GM23338 (cell line): ENCODE data around the gene SURF4. TPM values are rescaled to one million over a fixed set of nuclear protein-coding genes. Genes with fewer than 3 reads are reported as not detected.

ENCODE experiments used
- ATAC-seq: fragments of 200-7000 bp; cut with Tn5 transposase; 3 replicates; pipeline ENCODE4 v1.9.1; 2020
- DNase-seq: peaks from one replicate; pipeline ENCODE4 v3.0.0-alpha.2; 2015; ENCODE audit warnings: low spot score
- H2AFZ ChIP-seq: fragments of 200-600 bp; sonication (generic); 2 replicates; pipeline ENCODE4 v1.8.0; 2016; ENCODE audit warnings: antibody characterized with exemption, mild to moderate bottlenecking, moderate library complexity
- H3F3A ChIP-seq: fragments of 200-600 bp; sonication (generic); replicated peaks from 2 replicates; pipeline ENCODE4 v1.8.0; 2017; ENCODE audit warnings: antibody characterized with exemption, mixed run types, low read depth
- H3K27ac ChIP-seq: fragments of 200-600 bp; sonication (generic); 2 replicates; pipeline ENCODE4 v1.6.1; 2016; ENCODE audit warnings: low read depth
- H3K27me3 ChIP-seq: fragments of 200-600 bp; sonication (generic); 2 replicates; pipeline ENCODE4 v1.8.0; 2016; ENCODE audit warnings: mild to moderate bottlenecking, mixed run types, moderate library complexity; ENCODE audit not compliant: insufficient read depth
- H3K36me3 ChIP-seq: fragments of 200-600 bp; sonication (generic); 2 replicates; pipeline ENCODE4 v1.8.0; 2016; ENCODE audit warnings: mild to moderate bottlenecking; ENCODE audit not compliant: insufficient read depth
- H3K4me1 ChIP-seq: fragments of 200-600 bp; sonication (generic); 2 replicates; pipeline ENCODE4 v1.8.0; 2016; ENCODE audit warnings: mild to moderate bottlenecking, moderate library complexity; ENCODE audit not compliant: insufficient read depth
- H3K4me2 ChIP-seq: fragments of 200-600 bp; sonication (generic); 2 replicates; pipeline ENCODE4 v1.7.1; 2017; ENCODE audit warnings: mixed run types
- H3K4me3 ChIP-seq: fragments of 200-600 bp; sonication (generic); 2 replicates; pipeline ENCODE4 v1.6.1; 2016; ENCODE audit warnings: mixed run types
- H3K79me2 ChIP-seq: fragments of 200-600 bp; sonication (generic); replicated peaks from 2 replicates; pipeline ENCODE4 v1.8.0; 2017; ENCODE audit warnings: mild to moderate bottlenecking; ENCODE audit not compliant: insufficient read depth
- H3K9me2 ChIP-seq: fragments of 200-600 bp; sonication (generic); 2 replicates; pipeline ENCODE4 v1.8.0; 2017; ENCODE audit not compliant: insufficient read depth
- H4K20me1 ChIP-seq: fragments of 200-600 bp; sonication (generic); replicated peaks from 2 replicates; pipeline ENCODE4 v1.8.0; 2017; ENCODE audit warnings: mild to moderate bottlenecking; ENCODE audit not compliant: insufficient read depth
- H3K27ac Mint-ChIP-seq: 2 replicates; pipeline ENCODE4 v1.8.0; 2020; ENCODE audit warnings: inconsistent platforms, mild to moderate bottlenecking, moderate library complexity, mixed read lengths
- H3K27me3 Mint-ChIP-seq: 3 replicates; pipeline ENCODE4 v1.8.0; 2022; ENCODE audit warnings: low read depth, mild to moderate bottlenecking, moderate library complexity, mixed read lengths, inconsistent platforms; ENCODE audit not compliant: insufficient read depth, poor library complexity
- H3K36me3 Mint-ChIP-seq: 3 replicates; pipeline ENCODE4 v1.8.0; 2021; ENCODE audit warnings: low read depth, mild to moderate bottlenecking, inconsistent platforms, moderate library complexity, mixed read lengths
- H3K4me1 Mint-ChIP-seq: 3 replicates; pipeline ENCODE4 v1.8.0; 2020; ENCODE audit warnings: mild to moderate bottlenecking, inconsistent platforms, mixed read lengths
- H3K4me3 Mint-ChIP-seq: 3 replicates; pipeline ENCODE4 v1.8.0; 2021; ENCODE audit warnings: moderate library complexity, mild to moderate bottlenecking, inconsistent platforms, mixed read lengths
- H3K9me3 Mint-ChIP-seq: 3 replicates; pipeline ENCODE4 v1.8.0; 2020; ENCODE audit warnings: moderate library complexity, mild to moderate bottlenecking, inconsistent platforms, mixed read lengths
- CREB1 ChIP-seq: fragments of 250-450 bp; sonication (Bioruptor Pico); IDR thresholded peaks from 2 replicates; pipeline ENCODE4 v1.5.0; 2020; ENCODE audit warnings: low read depth, mild to moderate bottlenecking, moderate library complexity
- EZH2 ChIP-seq: fragments of 200-600 bp; sonication (generic); IDR thresholded peaks from one replicate; pipeline ENCODE4 v1.8.0; 2017; ENCODE audit warnings: antibody characterized with exemption, mild to moderate bottlenecking, low read depth; ENCODE audit not compliant: unreplicated experiment
- EZH2phosphoT487 ChIP-seq: fragments of 200-600 bp; sonication (generic); IDR thresholded peaks from one replicate; pipeline ENCODE4 v1.8.1; 2018; ENCODE audit warnings: antibody characterized with exemption; ENCODE audit not compliant: unreplicated experiment
- JUNB ChIP-seq: IDR thresholded peaks from one replicate; pipeline ENCODE4 v1.6.1; 2016; ENCODE audit warnings: antibody characterized with exemption; ENCODE audit not compliant: unreplicated experiment
- NANOG ChIP-seq: IDR thresholded peaks from 2 replicates; pipeline ENCODE4 v1.6.1; 2016; ENCODE audit warnings: antibody characterized with exemption, borderline replicate concordance
- POLR2AphosphoS5 ChIP-seq: IDR thresholded peaks from 2 replicates; pipeline ENCODE4 v1.6.1; 2016; ENCODE audit warnings: antibody characterized with exemption, low read depth
- ZNF114 ChIP-seq: fragments of 250-450 bp; sonication (Bioruptor Pico); IDR thresholded peaks from 2 replicates; pipeline ENCODE4 v1.5.0; 2020; ENCODE audit warnings: mild to moderate bottlenecking, moderate library complexity
- polyA plus RNA-seq: library from polyadenylated mRNA; unstranded; fragments of >200 nt; fragmentation: Nextera tagmentation; extraction: Ambion mirVana; gene quantifications from 2 replicates; pipeline ENCODE4 v1.2.1, GENCODE V29; 2016
- total RNA-seq: library from RNA; depleted of rRNA; stranded (reverse); fragments of >200 nt; shearing (Covaris generic); gene quantifications from 2 replicates; pipeline ENCODE4 v1.2.3, GENCODE V29; 2014
- TF ChIP-seq, protein P1 (sequence below): IDR thresholded peaks from 2 replicates; pipeline ENCODE4 v1.6.1; 2016; ENCODE audit warnings: antibody characterized with exemption
- TF ChIP-seq, protein P2 (sequence below): IDR thresholded peaks from one replicate; pipeline ENCODE4 v1.6.1; 2018; ENCODE audit warnings: antibody characterized with exemption; ENCODE audit not compliant: unreplicated experiment
- TF ChIP-seq, protein P3 (sequence below): fragments of 250-450 bp; sonication (Bioruptor Pico); IDR thresholded peaks from 2 replicates; pipeline ENCODE4 v1.5.0; 2020; ENCODE audit warnings: mild to moderate bottlenecking, moderate library complexity

The SURF4 gene
- total and polyA plus RNA-seq, 2 experiments from 2014 or later = 66.3 to 242 TPM

DNA sequence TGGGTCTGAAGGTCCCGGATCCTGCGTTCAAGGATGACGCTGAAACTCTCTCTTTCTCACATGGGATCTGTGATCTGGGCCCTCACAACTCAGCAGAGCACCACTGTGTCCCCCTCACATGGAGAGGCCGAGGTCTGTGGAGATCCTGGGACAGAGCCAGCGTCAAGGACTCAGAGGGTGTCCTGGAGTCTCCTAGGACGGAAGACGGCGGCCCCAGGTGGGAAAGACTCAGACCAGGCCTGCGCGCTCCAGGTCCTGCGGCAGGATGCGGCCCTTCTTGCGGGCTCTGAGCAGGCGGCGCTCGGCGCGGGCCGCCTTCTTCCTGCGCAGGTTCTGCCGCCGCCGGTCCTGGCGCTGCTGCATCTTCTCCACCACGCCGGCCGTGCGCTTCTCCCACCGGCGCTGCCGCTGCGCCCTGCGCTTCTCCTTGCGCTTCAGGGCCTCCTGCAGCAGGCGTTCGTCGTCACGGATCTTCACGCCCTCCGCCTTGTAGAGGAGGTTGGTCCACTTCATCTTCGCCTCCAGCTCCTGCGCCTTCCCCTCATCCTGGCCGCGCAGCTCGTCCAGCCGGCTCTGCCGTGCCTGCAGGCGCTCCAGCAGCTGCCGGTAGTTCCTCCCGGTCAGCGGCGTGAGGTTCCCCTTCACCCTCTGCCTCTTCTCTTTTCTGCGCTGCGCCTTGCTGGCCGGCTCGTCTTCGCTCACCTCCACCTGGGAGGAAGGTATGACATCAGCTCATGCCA is 44.0 kb downstream of the SURF4 start:
- H3K27ac ChIP-seq = no peak overlapping the region
- H3K36me3 ChIP-seq = peaks cover 10% of the 10 kb centered on the region
- no peaks in the 10 kb centered on the region for H3K9me2 ChIP-seq
- peaks cover 27% of the 10 kb centered on the region for H3F3A ChIP-seq
- H3K4me2 ChIP-seq = no peak overlapping the region
- Mint-ChIP-seq H3K4me1 (peaks cover 16% of the 10 kb centered on the region), H3K27ac (no peak overlapping the region), H3K9me3 (peaks cover 10% of the 10 kb centered on the region; the same call in 2 of the 3 replicates), H3K36me3 (peaks cover 66% of the 10 kb centered on the region), H3K4me3 (no peak overlapping the region), H3K27me3 (peaks cover 29% of the 10 kb centered on the region)
- H3K27me3 ChIP-seq = no peaks in the 10 kb centered on the region
- peaks cover 9% of the 10 kb centered on the region for H3K4me1 ChIP-seq
- TF ChIP-seq, protein P1, sequence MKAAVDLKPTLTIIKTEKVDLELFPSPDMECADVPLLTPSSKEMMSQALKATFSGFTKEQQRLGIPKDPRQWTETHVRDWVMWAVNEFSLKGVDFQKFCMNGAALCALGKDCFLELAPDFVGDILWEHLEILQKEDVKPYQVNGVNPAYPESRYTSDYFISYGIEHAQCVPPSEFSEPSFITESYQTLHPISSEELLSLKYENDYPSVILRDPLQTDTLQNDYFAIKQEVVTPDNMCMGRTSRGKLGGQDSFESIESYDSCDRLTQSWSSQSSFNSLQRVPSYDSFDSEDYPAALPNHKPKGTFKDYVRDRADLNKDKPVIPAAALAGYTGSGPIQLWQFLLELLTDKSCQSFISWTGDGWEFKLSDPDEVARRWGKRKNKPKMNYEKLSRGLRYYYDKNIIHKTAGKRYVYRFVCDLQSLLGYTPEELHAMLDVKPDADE = no peak
- no peak for TF ChIP-seq ZNF114 (CRISPR knock-in tag)
- TF ChIP-seq NANOG = no peak
- TF ChIP-seq, protein P2, sequence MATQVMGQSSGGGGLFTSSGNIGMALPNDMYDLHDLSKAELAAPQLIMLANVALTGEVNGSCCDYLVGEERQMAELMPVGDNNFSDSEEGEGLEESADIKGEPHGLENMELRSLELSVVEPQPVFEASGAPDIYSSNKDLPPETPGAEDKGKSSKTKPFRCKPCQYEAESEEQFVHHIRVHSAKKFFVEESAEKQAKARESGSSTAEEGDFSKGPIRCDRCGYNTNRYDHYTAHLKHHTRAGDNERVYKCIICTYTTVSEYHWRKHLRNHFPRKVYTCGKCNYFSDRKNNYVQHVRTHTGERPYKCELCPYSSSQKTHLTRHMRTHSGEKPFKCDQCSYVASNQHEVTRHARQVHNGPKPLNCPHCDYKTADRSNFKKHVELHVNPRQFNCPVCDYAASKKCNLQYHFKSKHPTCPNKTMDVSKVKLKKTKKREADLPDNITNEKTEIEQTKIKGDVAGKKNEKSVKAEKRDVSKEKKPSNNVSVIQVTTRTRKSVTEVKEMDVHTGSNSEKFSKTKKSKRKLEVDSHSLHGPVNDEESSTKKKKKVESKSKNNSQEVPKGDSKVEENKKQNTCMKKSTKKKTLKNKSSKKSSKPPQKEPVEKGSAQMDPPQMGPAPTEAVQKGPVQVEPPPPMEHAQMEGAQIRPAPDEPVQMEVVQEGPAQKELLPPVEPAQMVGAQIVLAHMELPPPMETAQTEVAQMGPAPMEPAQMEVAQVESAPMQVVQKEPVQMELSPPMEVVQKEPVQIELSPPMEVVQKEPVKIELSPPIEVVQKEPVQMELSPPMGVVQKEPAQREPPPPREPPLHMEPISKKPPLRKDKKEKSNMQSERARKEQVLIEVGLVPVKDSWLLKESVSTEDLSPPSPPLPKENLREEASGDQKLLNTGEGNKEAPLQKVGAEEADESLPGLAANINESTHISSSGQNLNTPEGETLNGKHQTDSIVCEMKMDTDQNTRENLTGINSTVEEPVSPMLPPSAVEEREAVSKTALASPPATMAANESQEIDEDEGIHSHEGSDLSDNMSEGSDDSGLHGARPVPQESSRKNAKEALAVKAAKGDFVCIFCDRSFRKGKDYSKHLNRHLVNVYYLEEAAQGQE = no peak
- no peak for TF ChIP-seq EZH2
- TF ChIP-seq, protein P3, sequence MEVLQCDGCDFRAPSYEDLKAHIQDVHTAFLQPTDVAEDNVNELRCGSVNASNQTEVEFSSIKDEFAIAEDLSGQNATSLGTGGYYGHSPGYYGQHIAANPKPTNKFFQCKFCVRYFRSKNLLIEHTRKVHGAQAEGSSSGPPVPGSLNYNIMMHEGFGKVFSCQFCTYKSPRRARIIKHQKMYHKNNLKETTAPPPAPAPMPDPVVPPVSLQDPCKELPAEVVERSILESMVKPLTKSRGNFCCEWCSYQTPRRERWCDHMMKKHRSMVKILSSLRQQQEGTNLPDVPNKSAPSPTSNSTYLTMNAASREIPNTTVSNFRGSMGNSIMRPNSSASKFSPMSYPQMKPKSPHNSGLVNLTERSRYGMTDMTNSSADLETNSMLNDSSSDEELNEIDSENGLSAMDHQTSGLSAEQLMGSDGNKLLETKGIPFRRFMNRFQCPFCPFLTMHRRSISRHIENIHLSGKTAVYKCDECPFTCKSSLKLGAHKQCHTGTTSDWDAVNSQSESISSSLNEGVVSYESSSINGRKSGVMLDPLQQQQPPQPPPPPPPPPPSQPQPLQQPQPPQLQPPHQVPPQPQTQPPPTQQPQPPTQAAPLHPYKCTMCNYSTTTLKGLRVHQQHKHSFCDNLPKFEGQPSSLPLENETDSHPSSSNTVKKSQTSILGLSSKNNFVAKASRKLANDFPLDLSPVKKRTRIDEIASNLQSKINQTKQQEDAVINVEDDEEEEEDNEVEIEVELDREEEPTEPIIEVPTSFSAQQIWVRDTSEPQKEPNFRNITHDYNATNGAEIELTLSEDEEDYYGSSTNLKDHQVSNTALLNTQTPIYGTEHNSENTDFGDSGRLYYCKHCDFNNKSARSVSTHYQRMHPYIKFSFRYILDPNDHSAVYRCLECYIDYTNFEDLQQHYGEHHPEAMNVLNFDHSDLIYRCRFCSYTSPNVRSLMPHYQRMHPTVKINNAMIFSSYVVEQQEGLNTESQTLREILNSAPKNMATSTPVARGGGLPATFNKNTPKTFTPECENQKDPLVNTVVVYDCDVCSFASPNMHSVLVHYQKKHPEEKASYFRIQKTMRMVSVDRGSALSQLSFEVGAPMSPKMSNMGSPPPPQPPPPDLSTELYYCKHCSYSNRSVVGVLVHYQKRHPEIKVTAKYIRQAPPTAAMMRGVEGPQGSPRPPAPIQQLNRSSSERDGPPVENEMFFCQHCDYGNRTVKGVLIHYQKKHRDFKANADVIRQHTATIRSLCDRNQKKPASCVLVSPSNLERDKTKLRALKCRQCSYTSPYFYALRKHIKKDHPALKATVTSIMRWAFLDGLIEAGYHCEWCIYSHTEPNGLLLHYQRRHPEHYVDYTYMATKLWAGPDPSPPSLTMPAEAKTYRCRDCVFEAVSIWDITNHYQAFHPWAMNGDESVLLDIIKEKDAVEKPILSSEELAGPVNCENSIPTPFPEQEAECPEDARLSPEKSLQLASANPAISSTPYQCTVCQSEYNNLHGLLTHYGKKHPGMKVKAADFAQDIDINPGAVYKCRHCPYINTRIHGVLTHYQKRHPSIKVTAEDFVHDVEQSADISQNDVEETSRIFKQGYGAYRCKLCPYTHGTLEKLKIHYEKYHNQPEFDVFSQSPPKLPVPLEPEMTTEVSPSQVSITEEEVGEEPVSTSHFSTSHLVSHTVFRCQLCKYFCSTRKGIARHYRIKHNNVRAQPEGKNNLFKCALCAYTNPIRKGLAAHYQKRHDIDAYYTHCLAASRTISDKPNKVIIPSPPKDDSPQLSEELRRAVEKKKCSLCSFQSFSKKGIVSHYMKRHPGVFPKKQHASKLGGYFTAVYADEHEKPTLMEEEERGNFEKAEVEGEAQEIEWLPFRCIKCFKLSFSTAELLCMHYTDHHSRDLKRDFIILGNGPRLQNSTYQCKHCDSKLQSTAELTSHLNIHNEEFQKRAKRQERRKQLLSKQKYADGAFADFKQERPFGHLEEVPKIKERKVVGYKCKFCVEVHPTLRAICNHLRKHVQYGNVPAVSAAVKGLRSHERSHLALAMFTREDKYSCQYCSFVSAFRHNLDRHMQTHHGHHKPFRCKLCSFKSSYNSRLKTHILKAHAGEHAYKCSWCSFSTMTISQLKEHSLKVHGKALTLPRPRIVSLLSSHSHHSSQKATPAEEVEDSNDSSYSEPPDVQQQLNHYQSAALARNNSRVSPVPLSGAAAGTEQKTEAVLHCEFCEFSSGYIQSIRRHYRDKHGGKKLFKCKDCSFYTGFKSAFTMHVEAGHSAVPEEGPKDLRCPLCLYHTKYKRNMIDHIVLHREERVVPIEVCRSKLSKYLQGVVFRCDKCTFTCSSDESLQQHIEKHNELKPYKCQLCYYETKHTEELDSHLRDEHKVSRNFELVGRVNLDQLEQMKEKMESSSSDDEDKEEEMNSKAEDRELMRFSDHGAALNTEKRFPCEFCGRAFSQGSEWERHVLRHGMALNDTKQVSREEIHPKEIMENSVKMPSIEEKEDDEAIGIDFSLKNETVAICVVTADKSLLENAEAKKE = no peak
- no peak for TF ChIP-seq EZH2phosphoT487
- TF ChIP-seq JUNB = no peak
- TF ChIP-seq CREB1 = no peak
- no peak for TF ChIP-seq POLR2AphosphoS5
- H3K4me3 ChIP-seq = no peak overlapping the region
- H3K79me2 ChIP-seq = peaks cover 19% of the 10 kb centered on the region
- ATAC-seq = no peak
- H4K20me1 ChIP-seq = peaks cover 12% of the 10 kb centered on the region; the same call in 1 of the 2 replicates
- H2AFZ ChIP-seq = no peak overlapping the region
- no peak for DNase-seq
